Muscle of leg (tissue), 11 donors: Measurements from ENCODE around the gene CBLN3. TPM values are rescaled to one million over a fixed set of nuclear protein-coding genes. Genes with fewer than 3 reads are reported as not detected.

ENCODE experiments used
- DNase-seq: peaks from one replicate; pipeline ENCODE4 v3.0.0; 2013
- H3K27ac ChIP-seq: one replicate; pipeline ENCODE4 v1.5.1; 2013; ENCODE audit warnings: mild to moderate bottlenecking, low read length, control low read depth
- H3K27me3 ChIP-seq: one replicate; pipeline ENCODE4 v1.6.1; 2013; ENCODE audit warnings: low read length; ENCODE audit not compliant: control insufficient read depth, insufficient read depth
- H3K36me3 ChIP-seq: one replicate; pipeline ENCODE4 v1.6.1; 2013; ENCODE audit warnings: low read length; ENCODE audit not compliant: control insufficient read depth, insufficient read depth
- H3K4me1 ChIP-seq: one replicate; pipeline ENCODE4 v1.6.1; 2013; ENCODE audit warnings: low read length; ENCODE audit not compliant: control insufficient read depth, insufficient read depth
- H3K4me3 ChIP-seq: one replicate; pipeline ENCODE4 v1.5.1; 2013; ENCODE audit warnings: low read length, control low read depth
- H3K9me3 ChIP-seq: replicated peaks from 2 replicates; pipeline ENCODE4 v1.6.1; 2013; ENCODE audit warnings: low read depth, low read length; ENCODE audit not compliant: control insufficient read depth
- WGBS: methylation state at CpG from one replicate; pipeline ENCODE4 v1.1.5; 2013; ENCODE audit warnings: missing lambda C conversion rate; ENCODE audit not compliant: insufficient coverage; 5-methylcytosine and 5-hydroxymethylcytosine counted together
- polyA plus RNA-seq, 8 donors: library from polyadenylated mRNA; unstranded; fragments of 120-200 nt; gene quantifications; one replicate each; pipeline versions ENCODE4 v1.2.1 to v1.2.3, GENCODE V29; 2013; ENCODE audit warnings: inconsistent platforms in 1 of 8, low replicate concordance in 1 of 8; ENCODE audit not compliant: insufficient read length in 8 of 8, insufficient read depth in 1 of 8
- total RNA-seq: library from RNA; stranded (reverse); fragments of 120-200 nt; gene quantifications from one replicate; pipeline ENCODE4 v1.2.4, GENCODE V29; 2013

The CBLN3 gene
- total and polyA plus RNA-seq, 9 donors: 1.2 to 2.4 (median 1.7) TPM

- no peak for DNase-seq
- Histone ChIP-seq H3K36me3 (peaks cover 24% of the 10 kb centered on the region), H3K9me3 (no peaks in the 10 kb centered on the region), H3K27me3 (no peaks in the 10 kb centered on the region), H3K4me1 (peaks cover 12% of the 10 kb centered on the region), H3K27ac (no peak overlapping the region), H3K4me3 (no peak overlapping the region)
- WGBS: 92% methylated on average over 3 of the region's 8 CpGs
These were observed 48.0 kb downstream of the CBLN3 start for GRCh38 chr14:24381363-24382063.

- peaks cover 36% of the 10 kb centered on the region for H3K36me3 ChIP-seq
- H3K9me3 ChIP-seq: no peaks in the 10 kb centered on the region
- H3K27me3 ChIP-seq: no peaks in the 10 kb centered on the region
- H3K4me1 ChIP-seq: peaks cover 14% of the 10 kb centered on the region
- H3K27ac ChIP-seq: no peak overlapping the region
- WGBS: 65% methylated on average over 2 of the region's 15 CpGs
- DNase-seq: no peak
- no peak overlapping the region for H3K4me3 ChIP-seq
These were observed 49.3 kb downstream of the CBLN3 start for GRCh38 chr14:24379907-24380730.

- DNase-seq: no peak
- 76% methylated on average over 5 of the region's 7 CpGs for WGBS
These were observed 50.2 kb downstream of the CBLN3 start for GRCh38 chr14:24378981-24379906.

GRCh38 chr14:24378327-24378726 is 51.1 kb downstream of the CBLN3 start:
- H3K4me3 ChIP-seq: no peak overlapping the region
- no peaks in the 10 kb centered on the region for H3K9me3 ChIP-seq
- H3K27me3 ChIP-seq: no peaks in the 10 kb centered on the region
- peaks cover 14% of the 10 kb centered on the region for H3K4me1 ChIP-seq
- no peak overlapping the region for H3K27ac ChIP-seq
- 40% methylated on average over 1 of the region's 3 CpGs for WGBS
- peaks cover 53% of the 10 kb centered on the region for H3K36me3 ChIP-seq
- no peak for DNase-seq

More at GRCh38 chr14:24378981-24379906, 50.2 kb downstream of the CBLN3 start:
- Histone ChIP-seq H3K9me3 (no peaks in the 10 kb centered on the region), H3K27me3 (no peaks in the 10 kb centered on the region), H3K4me1 (peaks cover 14% of the 10 kb centered on the region), H3K36me3 (peaks cover 44% of the 10 kb centered on the region), H3K4me3 (no peak overlapping the region), H3K27ac (no peak overlapping the region)

- H3K4me1 ChIP-seq: peaks cover 14% of the 10 kb centered on the region
- H3K4me3 ChIP-seq: no peak overlapping the region
These were observed 51.8 kb downstream of the CBLN3 start for GRCh38 chr14:24377657-24378056.

GRCh38 chr14:24377126-24377525 is 52.3 kb downstream of the CBLN3 start:
- Histone ChIP-seq H3K36me3 (peaks cover 65% of the 10 kb centered on the region), H3K4me3 (no peak overlapping the region), H3K27me3 (no peaks in the 10 kb centered on the region), H3K4me1 (peaks cover 19% of the 10 kb centered on the region), H3K27ac (no peak overlapping the region), H3K9me3 (no peaks in the 10 kb centered on the region)
- WGBS: 80% methylated on average over 4 of the region's 7 CpGs
- no peak for DNase-seq

More at GRCh38 chr14:24377657-24378056, 51.8 kb downstream of the CBLN3 start:
- peak; percentile 48 for DNase-seq
- 20% methylated on average over 2 of the region's 2 CpGs for WGBS
- H3K27ac ChIP-seq: no peak overlapping the region
- H3K9me3 ChIP-seq: no peaks in the 10 kb centered on the region
- no peaks in the 10 kb centered on the region for H3K27me3 ChIP-seq
- H3K36me3 ChIP-seq: peaks cover 59% of the 10 kb centered on the region

Other genes starting within 250 kb of the CBLN3 start
- gene IPO4, start 240.9 kb downstream of the CBLN3 start, total RNA-seq: 19.9 TPM
- gene IPO4, start 240.9 kb downstream of the CBLN3 start, polyA plus RNA-seq: 10 to 100 TPM; 25.0 to 37.5 (median 29.8) TPM
- 29.6 TPM for gene TM9SF1, start 234.2 kb downstream of the CBLN3 start, total RNA-seq
- gene TM9SF1, start 234.2 kb downstream of the CBLN3 start, polyA plus RNA-seq: 10 to 100 TPM; 14.7 to 22.2 (median 20.1) TPM
- not detected for gene TSSK4, start 224.0 kb downstream of the CBLN3 start, total RNA-seq
- 1 to 10 TPM; 1.6 to 5.5 (median 3.8) TPM for gene TSSK4, start 224.0 kb downstream of the CBLN3 start, polyA plus RNA-seq
- gene CHMP4A, start 216.2 kb downstream of the CBLN3 start, total RNA-seq: 29.8 TPM
- 10 to 100 TPM; 31.2 to 45.1 (median 41.8) TPM for gene CHMP4A, start 216.2 kb downstream of the CBLN3 start, polyA plus RNA-seq
- gene MDP1, start 213.6 kb downstream of the CBLN3 start, total RNA-seq: 24.9 TPM
- gene MDP1, start 213.6 kb downstream of the CBLN3 start, polyA plus RNA-seq: 10 to 100 TPM in 1 of 8 donors, 1 to 10 TPM in 7; 7.4 to 11.6 (median 8.5) TPM
- gene NEDD8, start 197.3 kb downstream of the CBLN3 start, total RNA-seq: 245 TPM
- gene NEDD8, start 197.3 kb downstream of the CBLN3 start, polyA plus RNA-seq: 100 to 1,000 TPM; 180 to 243 (median 216) TPM
- gene GMPR2, start 196.7 kb downstream of the CBLN3 start, total RNA-seq: 44.6 TPM
- 10 to 100 TPM; 41.9 to 59.7 (median 48.9) TPM for gene GMPR2, start 196.7 kb downstream of the CBLN3 start, polyA plus RNA-seq
- gene TINF2, start 187.0 kb downstream of the CBLN3 start, total RNA-seq: 35.5 TPM
- 10 to 100 TPM; 37.9 to 44.3 (median 40.9) TPM for gene TINF2, start 187.0 kb downstream of the CBLN3 start, polyA plus RNA-seq
- 0.71 TPM for gene TGM1, start 166.5 kb downstream of the CBLN3 start, total RNA-seq
- gene TGM1, start 166.5 kb downstream of the CBLN3 start, polyA plus RNA-seq: 1 to 10 TPM in 6 of 8 donors, under 1 TPM in 2; 0.84 to 3.0 (median 1.2) TPM
- gene RABGGTA, start 158.1 kb downstream of the CBLN3 start, total RNA-seq: 8.5 TPM
- gene RABGGTA, start 158.1 kb downstream of the CBLN3 start, polyA plus RNA-seq: 10 to 100 TPM; 12.4 to 21.5 (median 14.5) TPM
- gene DHRS1, start 129.9 kb downstream of the CBLN3 start, total RNA-seq: 6.9 TPM
- gene DHRS1, start 129.9 kb downstream of the CBLN3 start, polyA plus RNA-seq: 10 to 100 TPM; 14.5 to 24.5 (median 17.7) TPM
- 15.7 TPM for gene NOP9, start 129.8 kb downstream of the CBLN3 start, total RNA-seq
- 10 to 100 TPM; 18.1 to 23.9 (median 20.3) TPM for gene NOP9, start 129.8 kb downstream of the CBLN3 start, polyA plus RNA-seq
- 13.4 TPM for gene CIDEB, start 121.7 kb downstream of the CBLN3 start, total RNA-seq
- 10 to 100 TPM in 7 of 8 donors, 1 to 10 TPM in 1; 8.9 to 21.1 (median 15.3) TPM for gene CIDEB, start 121.7 kb downstream of the CBLN3 start, polyA plus RNA-seq
- gene LTB4R2, start 119.5 kb downstream of the CBLN3 start, total RNA-seq: 1.9 TPM
- gene LTB4R2, start 119.5 kb downstream of the CBLN3 start, polyA plus RNA-seq: 1 to 10 TPM; 1.1 to 4.4 (median 2.8) TPM
- gene LTB4R, start 118.2 kb downstream of the CBLN3 start, total RNA-seq: 2.5 TPM
- gene LTB4R, start 118.2 kb downstream of the CBLN3 start, polyA plus RNA-seq: 1 to 10 TPM; 2.1 to 5.9 (median 3.5) TPM
- gene ADCY4, start 94.6 kb downstream of the CBLN3 start, total RNA-seq: 7.0 TPM
- 10 to 100 TPM in 6 of 8 donors, 1 to 10 TPM in 2; 9.4 to 18.7 (median 13.9) TPM for gene ADCY4, start 94.6 kb downstream of the CBLN3 start, polyA plus RNA-seq
- 2.0 TPM for gene RIPK3, start 89.7 kb downstream of the CBLN3 start, total RNA-seq
- 1 to 10 TPM; 1.1 to 3.6 (median 1.3) TPM for gene RIPK3, start 89.7 kb downstream of the CBLN3 start, polyA plus RNA-seq
- 54.5 TPM for gene NFATC4, start 61.5 kb downstream of the CBLN3 start, total RNA-seq
- 10 to 100 TPM; 35.2 to 71.1 (median 50.8) TPM for gene NFATC4, start 61.5 kb downstream of the CBLN3 start, polyA plus RNA-seq
- 16.5 TPM for gene NYNRIN, start 30.7 kb downstream of the CBLN3 start, total RNA-seq
- gene NYNRIN, start 30.7 kb downstream of the CBLN3 start, polyA plus RNA-seq: 10 to 100 TPM; 18.5 to 45.3 (median 30.3) TPM
- gene KHNYN, start 286 bp upstream of the CBLN3 start, total RNA-seq: 35.6 TPM
- gene KHNYN, start 286 bp upstream of the CBLN3 start, polyA plus RNA-seq: 10 to 100 TPM; 28.3 to 40.8 (median 35.4) TPM
- gene SDR39U1, start 13.1 kb upstream of the CBLN3 start, total RNA-seq: 18.8 TPM
- gene SDR39U1, start 13.1 kb upstream of the CBLN3 start, polyA plus RNA-seq: 10 to 100 TPM; 40.6 to 65.3 (median 53.8) TPM
- gene CMA1, start 78.6 kb upstream of the CBLN3 start, total RNA-seq: 0.13 TPM
- under 1 TPM in 1 of 8 donors, not detected in 7; 0.11 TPM for gene CMA1, start 78.6 kb upstream of the CBLN3 start, polyA plus RNA-seq
- 1.5 TPM for gene CTSG, start 146.6 kb upstream of the CBLN3 start, total RNA-seq
- 1 to 10 TPM in 7 of 8 donors, under 1 TPM in 1; 0.75 to 5.8 (median 2.1) TPM for gene CTSG, start 146.6 kb upstream of the CBLN3 start, polyA plus RNA-seq
- 0.40 TPM for gene GZMH, start 180.0 kb upstream of the CBLN3 start, total RNA-seq
- under 1 TPM in 4 of 8 donors, not detected in 4; 0.14 to 0.71 (median 0.30) TPM for gene GZMH, start 180.0 kb upstream of the CBLN3 start, polyA plus RNA-seq
- gene GZMB, start 204.5 kb upstream of the CBLN3 start, total RNA-seq: 0.22 TPM
- under 1 TPM; 0.27 to 0.82 (median 0.38) TPM for gene GZMB, start 204.5 kb upstream of the CBLN3 start, polyA plus RNA-seq